Endodermal cell (in vitro differentiated cells): ENCODE results near the gene ZBTB4. TPM values are rescaled to one million over a fixed set of nuclear protein-coding genes. Genes with fewer than 3 reads are reported as not detected.

Experiments used
- DNase-seq: peaks from one replicate; pipeline ENCODE4 v3.0.0-alpha.2; 2017
- H3K27ac ChIP-seq: 2 replicates; pipeline ENCODE4 v1.5.1; 2013; ENCODE audit warnings: mild to moderate bottlenecking, low read depth, low read length, moderate library complexity
- H3K27me3 ChIP-seq: 2 replicates; pipeline ENCODE4 v1.6.1; 2013; ENCODE audit warnings: mild to moderate bottlenecking, low read length, moderate library complexity; ENCODE audit not compliant: insufficient read depth, control insufficient read depth, poor library complexity, severe bottlenecking
- H3K36me3 ChIP-seq: 2 replicates; pipeline ENCODE4 v1.7.0; 2013; ENCODE audit warnings: mild to moderate bottlenecking, low read length, moderate library complexity; ENCODE audit not compliant: control insufficient read depth, insufficient read depth
- H3K4me1 ChIP-seq: one replicate; pipeline ENCODE4 v1.7.0; 2013; ENCODE audit warnings: low read length; ENCODE audit not compliant: control insufficient read depth, insufficient read depth
- H3K4me3 ChIP-seq: 2 replicates; pipeline ENCODE4 v1.5.1; 2013; ENCODE audit warnings: mild to moderate bottlenecking, low read length, moderate library complexity
- H3K9ac ChIP-seq: 2 replicates; pipeline ENCODE4 v1.6.1; 2013; ENCODE audit warnings: mild to moderate bottlenecking, low read length, moderate library complexity; ENCODE audit not compliant: poor library complexity, severe bottlenecking; ENCODE audit errors: extremely low read depth
- H3K9me3 ChIP-seq: 2 replicates; pipeline ENCODE4 v1.6.1; 2013; ENCODE audit warnings: mild to moderate bottlenecking, low read length, moderate library complexity; ENCODE audit not compliant: control insufficient read depth
- H3K27ac Mint-ChIP-seq: 2 replicates; pipeline ENCODE4 v1.8.0; 2020; ENCODE audit warnings: mixed read lengths
- H3K27me3 Mint-ChIP-seq: 2 replicates; pipeline ENCODE4 v1.8.0; 2021; ENCODE audit warnings: mild to moderate bottlenecking, mixed read lengths; ENCODE audit not compliant: insufficient read depth
- H3K36me3 Mint-ChIP-seq: 2 replicates; pipeline ENCODE4 v1.8.0; 2020; ENCODE audit warnings: low read depth, mixed read lengths
- H3K4me1 Mint-ChIP-seq: 2 replicates; pipeline ENCODE4 v1.8.0; 2020; ENCODE audit warnings: mixed read lengths
- H3K4me3 Mint-ChIP-seq: 2 replicates; pipeline ENCODE4 v1.8.0; 2020; ENCODE audit warnings: mild to moderate bottlenecking, moderate library complexity, mixed read lengths
- H3K9me3 Mint-ChIP-seq: 2 replicates; pipeline ENCODE4 v1.8.0; 2020; ENCODE audit warnings: mild to moderate bottlenecking, mixed read lengths
- CTCF ChIP-seq: fragments of 200-600 bp; sonication (generic); conservative IDR thresholded peaks from 2 replicates; pipeline ENCODE4 v1.5.0; 2021; ENCODE audit warnings: antibody characterized with exemption, mild to moderate bottlenecking
- WGBS, 2 experiments: methylation state at CpG; one replicate each; pipeline versions ENCODE4 v1.1.5 to v1.1.7; 2013; ENCODE audit warnings: missing lambda C conversion rate in 2 of 2, mixed read lengths in 1 of 2; ENCODE audit not compliant: insufficient coverage in 1 of 2, insufficient read length in 1 of 2; 5-methylcytosine and 5-hydroxymethylcytosine counted together
- total RNA-seq, 2 donors: library from RNA; stranded (reverse); fragmentation: NEBNext Ultra II Directional in 1 of 2; extraction: Animal tissue kit (Norgen Biotek cat#: 25700) in 1 of 2; gene quantifications; 2 replicates in 1 of 2; 3 replicates in 1 of 2; pipeline ENCODE4 v1.2.1, GENCODE V29; 2021

Gene ZBTB4
- total RNA-seq, 2 donors from 2014 or later: 18.8 to 25.5 TPM

GRCh38 chr17:7415784-7416183, 63.6 kb downstream of the ZBTB4 start:
- WGBS, 2 experiments: 95% methylated on average over 11 to 23 of the region's 23 CpGs
- no peak for TF ChIP-seq CTCF

GRCh38 chr17:7414837-7415236, 64.6 kb downstream of the ZBTB4 start:
- Histone ChIP-seq H3K9me3 (no peaks in the 10 kb centered on the region), H3K4me1 (no peaks in the 10 kb centered on the region), H3K27me3 (no peaks in the 10 kb centered on the region), H3K36me3 (peaks cover 31% of the 10 kb centered on the region), H3K27ac (no peak overlapping the region), H3K4me3 (no peak overlapping the region), H3K9ac (no peak overlapping the region)
- TF ChIP-seq CTCF: no peak
- no peaks in the 10 kb centered on the region for H3K9me3 Mint-ChIP-seq
- H3K36me3 Mint-ChIP-seq: peaks cover 35% of the 10 kb centered on the region
- no peaks in the 10 kb centered on the region for H3K4me1 Mint-ChIP-seq
- H3K27ac Mint-ChIP-seq: no peak overlapping the region
- DNase-seq: no peak
- no peak overlapping the region for H3K4me3 Mint-ChIP-seq
- 87 to 88% methylated on average over 10 to 14 of the region's 14 CpGs for WGBS, 2 experiments
- no peaks in the 10 kb centered on the region for H3K27me3 Mint-ChIP-seq

More at GRCh38 chr17:7415784-7416183, 63.6 kb downstream of the ZBTB4 start:
- Histone ChIP-seq H3K9ac (no peak overlapping the region), H3K27me3 (no peaks in the 10 kb centered on the region), H3K27ac (no peak overlapping the region), H3K4me3 (no peak overlapping the region), H3K9me3 (no peaks in the 10 kb centered on the region), H3K36me3 (peaks cover 21% of the 10 kb centered on the region), H3K4me1 (no peaks in the 10 kb centered on the region)
- Mint-ChIP-seq H3K4me1 (no peaks in the 10 kb centered on the region), H3K36me3 (peaks cover 25% of the 10 kb centered on the region), H3K27me3 (no peaks in the 10 kb centered on the region), H3K27ac (no peak overlapping the region), H3K4me3 (no peak overlapping the region), H3K9me3 (no peaks in the 10 kb centered on the region)
- DNase-seq: no peak

GRCh38 chr17:7413346-7413985, 66.0 kb downstream of the ZBTB4 start:
- Histone ChIP-seq H3K9ac (no peak overlapping the region), H3K27me3 (no peaks in the 10 kb centered on the region), H3K27ac (no peak overlapping the region), H3K36me3 (peaks cover 43% of the 10 kb centered on the region), H3K9me3 (no peaks in the 10 kb centered on the region), H3K4me3 (no peak overlapping the region), H3K4me1 (no peaks in the 10 kb centered on the region)
- 88 to 90% methylated on average over 2 to 6 of the region's 6 CpGs for WGBS, 2 experiments
- Mint-ChIP-seq H3K36me3 (peaks cover 46% of the 10 kb centered on the region), H3K4me1 (no peaks in the 10 kb centered on the region), H3K27me3 (peaks cover 8% of the 10 kb centered on the region), H3K27ac (no peak overlapping the region), H3K9me3 (no peaks in the 10 kb centered on the region), H3K4me3 (no peak overlapping the region)
- no peak for DNase-seq
- no peak for TF ChIP-seq CTCF
